BJ (cell line): ENCODE data around the gene SORL1. TPM values are rescaled to one million over a fixed set of nuclear protein-coding genes. Genes with fewer than 3 reads are reported as not detected.
A peak's percentile ranks its signal among the peaks of the same experiment; 100 is the strongest.

Source experiments
- CTCF ChIA-PET: fragments of 350-600 bp; formaldehyde crosslinking; extraction: SDS; loops from one replicate; lab custom pipeline; 2021; ENCODE audit warnings: antibody characterized with exemption, inconsistent platforms; lab: Yijun Ruan, JAX
- POLR2A ChIA-PET: fragments of 300-600 bp; sonication (Branson Sonifier 250); formaldehyde crosslinking; extraction: SDS; loops from one replicate; lab custom pipeline; 2021; ENCODE audit warnings: antibody characterized with exemption; lab: Charles Lee
- DNase-seq: peaks from one replicate; pipeline ENCODE4 v3.0.0-alpha.2; 2011; ENCODE audit warnings: low read depth
- H3K27me3 ChIP-seq: 2 replicates; pipeline ENCODE4 v1.6.0; 2011; ENCODE audit warnings: low read length; ENCODE audit not compliant: control insufficient read depth, insufficient read depth
- H3K36me3 ChIP-seq: 2 replicates; pipeline ENCODE4 v1.5.1; 2011; ENCODE audit warnings: low read length; ENCODE audit not compliant: control insufficient read depth, insufficient read depth
- H3K4me3 ChIP-seq: 2 replicates; pipeline ENCODE4 v1.5.1; 2011; ENCODE audit warnings: low read depth, mild to moderate bottlenecking, control low read depth, low read length
- polyA plus RNA-seq: library from polyadenylated mRNA; depleted of rRNA; stranded (reverse); fragments of >200 nt; gene quantifications from 2 replicates; pipeline ENCODE4 v1.2.3, GENCODE V29; 2011
- TF ChIP-seq, protein P1 (sequence below): IDR thresholded peaks from 2 replicates; pipeline ENCODE4 v1.5.1; 2011; ENCODE audit warnings: low read depth, mild to moderate bottlenecking, control low read depth, inconsistent platforms, low read length, moderate library complexity; ENCODE audit not compliant: insufficient read depth

The SORL1 gene
- polyA plus RNA-seq, 1 experiment: 1.4 TPM

- CTCF ChIA-PET: interaction anchor here (0.8 kb wide), 1 partner anchor 44 kb away, joined by 3 read pairs; no protein-coding TSS in a partner anchor
- H3K4me3 ChIP-seq: no peak overlapping the region
- no peaks in the 10 kb centered on the region; the same call in 1 of the 2 replicates for H3K27me3 ChIP-seq
- DNase-seq: no peak
- H3K36me3 ChIP-seq: no peaks in the 10 kb centered on the region
- POLR2A ChIA-PET: no interaction called here
- TF ChIP-seq, protein P1, sequence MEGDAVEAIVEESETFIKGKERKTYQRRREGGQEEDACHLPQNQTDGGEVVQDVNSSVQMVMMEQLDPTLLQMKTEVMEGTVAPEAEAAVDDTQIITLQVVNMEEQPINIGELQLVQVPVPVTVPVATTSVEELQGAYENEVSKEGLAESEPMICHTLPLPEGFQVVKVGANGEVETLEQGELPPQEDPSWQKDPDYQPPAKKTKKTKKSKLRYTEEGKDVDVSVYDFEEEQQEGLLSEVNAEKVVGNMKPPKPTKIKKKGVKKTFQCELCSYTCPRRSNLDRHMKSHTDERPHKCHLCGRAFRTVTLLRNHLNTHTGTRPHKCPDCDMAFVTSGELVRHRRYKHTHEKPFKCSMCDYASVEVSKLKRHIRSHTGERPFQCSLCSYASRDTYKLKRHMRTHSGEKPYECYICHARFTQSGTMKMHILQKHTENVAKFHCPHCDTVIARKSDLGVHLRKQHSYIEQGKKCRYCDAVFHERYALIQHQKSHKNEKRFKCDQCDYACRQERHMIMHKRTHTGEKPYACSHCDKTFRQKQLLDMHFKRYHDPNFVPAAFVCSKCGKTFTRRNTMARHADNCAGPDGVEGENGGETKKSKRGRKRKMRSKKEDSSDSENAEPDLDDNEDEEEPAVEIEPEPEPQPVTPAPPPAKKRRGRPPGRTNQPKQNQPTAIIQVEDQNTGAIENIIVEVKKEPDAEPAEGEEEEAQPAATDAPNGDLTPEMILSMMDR: no peak
These were observed 62.6 kb downstream of the SORL1 start for GRCh38 chr11:121514432-121515334.

DNA sequence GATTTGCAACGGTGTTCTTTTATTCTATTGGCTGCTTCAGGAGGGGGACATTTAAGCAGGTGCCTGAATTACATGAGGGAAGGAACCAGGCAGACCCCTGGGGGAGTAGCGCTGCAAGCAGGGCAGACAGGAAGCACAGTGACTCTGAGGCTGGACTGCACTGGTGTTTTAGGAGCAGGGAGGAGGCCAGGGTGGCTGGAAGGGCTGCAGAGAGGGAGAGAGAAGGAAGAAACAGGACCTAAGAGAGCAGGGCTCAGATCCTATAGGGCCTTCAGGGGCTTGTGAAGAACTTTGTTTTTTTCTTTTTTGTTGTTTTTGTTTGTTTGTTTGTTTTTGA is 63.2 kb downstream of the SORL1 start:
- TF ChIP-seq, protein P1: no peak
- H3K4me3 ChIP-seq: no peak overlapping the region
- H3K36me3 ChIP-seq: no peaks in the 10 kb centered on the region
- H3K27me3 ChIP-seq: no peaks in the 10 kb centered on the region; the same call in 1 of the 2 replicates
- POLR2A ChIA-PET: no interaction called here
- CTCF ChIA-PET: no interaction called here
- DNase-seq: no peak

GRCh38 chr11:121517996-121518395 is 65.9 kb downstream of the SORL1 start:
- ChIA-PET POLR2A (no interaction called here), CTCF (no interaction called here)
- TF ChIP-seq, protein P1: no peak
- no peaks in the 10 kb centered on the region for H3K36me3 ChIP-seq
- no peak overlapping the region for H3K4me3 ChIP-seq
- no peaks in the 10 kb centered on the region; the same call in 1 of the 2 replicates for H3K27me3 ChIP-seq
- no peak for DNase-seq

DNA sequence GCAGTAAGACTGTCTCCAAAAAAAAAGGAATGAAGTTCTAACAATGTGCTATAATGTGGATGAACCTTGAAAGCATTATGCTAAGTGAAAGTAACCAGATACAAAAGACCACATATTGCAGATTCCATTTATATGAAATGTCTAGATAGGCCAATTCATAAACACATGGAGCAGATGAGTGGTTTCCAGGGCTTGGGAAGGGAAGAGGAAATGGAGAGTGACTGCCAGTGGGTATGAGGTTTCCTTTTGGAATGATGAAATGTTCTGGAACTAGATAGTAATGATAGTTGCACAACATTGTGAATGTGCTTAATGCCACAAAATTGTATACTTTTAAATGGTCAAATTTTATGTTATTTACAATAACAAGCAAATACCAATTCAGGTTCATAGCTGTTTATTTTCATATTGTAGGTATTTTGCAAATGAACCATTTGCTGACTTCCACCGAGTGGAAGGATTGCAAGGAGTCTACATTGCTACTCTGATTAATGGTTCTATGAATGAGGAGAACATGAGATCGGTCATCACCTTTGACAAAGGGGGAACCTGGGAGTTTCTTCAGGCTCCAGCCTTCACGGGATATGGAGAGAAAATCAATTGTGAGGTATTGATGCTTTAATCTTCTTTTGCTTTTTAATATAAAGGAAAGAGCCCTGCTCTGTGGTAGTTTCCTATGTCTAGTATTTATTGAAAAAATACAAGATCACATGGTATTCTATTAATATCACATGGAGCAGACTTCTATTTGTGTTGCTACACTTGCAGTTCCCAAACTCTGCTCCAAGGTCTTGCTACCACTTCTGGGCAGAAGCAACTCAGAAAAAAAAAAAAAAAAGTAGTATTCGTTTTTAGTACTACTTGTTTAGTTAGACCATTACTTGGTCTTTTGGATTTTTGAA is 68.4 kb downstream of the SORL1 start:
- TF ChIP-seq, protein P1: no peak
- ChIA-PET POLR2A (no interaction called here), CTCF (interaction anchor here (1.3 kb wide), 1 partner anchor 14 kb away, joined by 3 read pairs; no protein-coding TSS in a partner anchor)
- DNase-seq: peak; percentile 81
- Histone ChIP-seq H3K27me3 (no peaks in the 10 kb centered on the region), H3K4me3 (no peak overlapping the region), H3K36me3 (no peaks in the 10 kb centered on the region)
